CD14-positive monocyte (primary cell): ENCODE measurements around the gene ASTN1. TPM values are rescaled to one million over a fixed set of nuclear protein-coding genes. Genes with fewer than 3 reads are reported as not detected.

Experiments
- DNase-seq, 3 donors: peaks; one replicate each; pipeline ENCODE4 v3.0.0-alpha.2; 2011 to 2022
- H2AFZ ChIP-seq: 2 replicates; pipeline ENCODE4 v1.6.0; 2012; ENCODE audit warnings: mild to moderate bottlenecking, low read depth, low read length, inconsistent platforms; ENCODE audit not compliant: insufficient read depth, poor library complexity, severe bottlenecking
- H3K27ac ChIP-seq, 2 donors: 1 replicate in 1 of 2; 2 replicates in 1 of 2; pipeline ENCODE4 v1.5.1; 2012 to 2013; ENCODE audit warnings: low read length in 2 of 2, control low read depth in 1 of 2, inconsistent platforms in 1 of 2, low read depth in 1 of 2, mild to moderate bottlenecking in 1 of 2
- H3K27me3 ChIP-seq, 2 donors: one replicate each; pipeline versions ENCODE4 v1.6.0 to v1.6.1; 2011 to 2013; ENCODE audit warnings: low read length in 2 of 2; ENCODE audit not compliant: control insufficient read depth in 2 of 2, insufficient read depth in 2 of 2
- H3K36me3 ChIP-seq, 2 donors: replicated peaks in 1 of 2; 1 replicate in 1 of 2; 2 replicates in 1 of 2; pipeline versions ENCODE4 v1.5.1 to v1.6.1; 2012 to 2013; ENCODE audit warnings: low read length in 2 of 2, control low read depth in 1 of 2, inconsistent platforms in 1 of 2, mild to moderate bottlenecking in 1 of 2; ENCODE audit not compliant: insufficient read depth in 2 of 2, control insufficient read depth in 1 of 2
- H3K4me1 ChIP-seq, 2 donors: 1 replicate in 1 of 2; 2 replicates in 1 of 2; pipeline versions ENCODE4 v1.5.1 to v1.6.1; 2012 to 2013; ENCODE audit warnings: low read length in 2 of 2, control low read depth in 1 of 2, inconsistent platforms in 1 of 2, mild to moderate bottlenecking in 1 of 2, moderate library complexity in 1 of 2; ENCODE audit not compliant: insufficient read depth in 2 of 2, control insufficient read depth in 1 of 2
- H3K4me2 ChIP-seq: replicated peaks from 2 replicates; pipeline ENCODE3; 2012; ENCODE audit warnings: low read length, moderate library complexity, mild to moderate bottlenecking; ENCODE audit not compliant: poor library complexity, severe bottlenecking; ENCODE audit errors: extremely low read depth
- H3K4me3 ChIP-seq, 3 experiments: fragments of 200-600 bp in 1 of 3; sonication (generic) in 1 of 3; replicated peaks in 1 of 3; 1 replicate in 2 of 3; 2 replicates in 1 of 3; pipeline ENCODE4 v1.5.1; 2011 to 2013; ENCODE audit warnings: low read length in 3 of 3, mild to moderate bottlenecking in 3 of 3, control low read depth in 2 of 3, low read depth in 2 of 3, inconsistent platforms in 1 of 3, moderate library complexity in 1 of 3
- H3K79me2 ChIP-seq: 2 replicates; pipeline ENCODE4 v1.6.0; 2012; ENCODE audit warnings: mild to moderate bottlenecking, control low read depth, inconsistent platforms, low read length, moderate library complexity; ENCODE audit not compliant: insufficient read depth
- H3K9ac ChIP-seq: 2 replicates; pipeline ENCODE4 v1.6.0; 2017; ENCODE audit warnings: low read length, mild to moderate bottlenecking; ENCODE audit not compliant: insufficient read depth, poor library complexity, severe bottlenecking
- H3K9me3 ChIP-seq, 2 donors: replicated peaks in 1 of 2; 1 replicate in 1 of 2; 2 replicates in 1 of 2; pipeline versions ENCODE4 v1.5.1 to v1.6.1; 2012 to 2013; ENCODE audit warnings: low read length in 2 of 2, control low read depth in 1 of 2; ENCODE audit not compliant: control insufficient read depth in 1 of 2, insufficient read depth in 1 of 2
- H4K20me1 ChIP-seq: 2 replicates; pipeline ENCODE4 v1.6.0; 2012; ENCODE audit warnings: mild to moderate bottlenecking, low read length, control low read depth, moderate library complexity; ENCODE audit not compliant: insufficient read depth
- H3K27ac Mint-ChIP-seq, 7 donors: one replicate each; pipeline ENCODE4 v1.8.0; 2020; ENCODE audit warnings: mild to moderate bottlenecking in 7 of 7, mixed read lengths in 7 of 7, moderate library complexity in 6 of 7, inconsistent platforms in 2 of 7
- H3K27me3 Mint-ChIP-seq, 3 donors: one replicate each; pipeline ENCODE4 v1.8.0; 2021 to 2022; ENCODE audit warnings: low read depth in 3 of 3, mild to moderate bottlenecking in 3 of 3, mixed read lengths in 3 of 3, moderate library complexity in 3 of 3, inconsistent platforms in 1 of 3
- H3K36me3 Mint-ChIP-seq, 2 donors: one replicate each; pipeline ENCODE4 v1.8.0; 2020; ENCODE audit warnings: mixed read lengths in 2 of 2, inconsistent platforms in 1 of 2, mild to moderate bottlenecking in 1 of 2
- H3K4me1 Mint-ChIP-seq: one replicate; pipeline ENCODE4 v1.8.0; 2020; ENCODE audit warnings: mild to moderate bottlenecking, mixed read lengths
- H3K4me3 Mint-ChIP-seq, 2 donors: one replicate each; pipeline ENCODE4 v1.8.0; 2020; ENCODE audit warnings: mild to moderate bottlenecking in 2 of 2, mixed read lengths in 2 of 2, moderate library complexity in 1 of 2
- H3K9me3 Mint-ChIP-seq, 7 donors: one replicate each; pipeline ENCODE4 v1.8.0; 2020 to 2022; ENCODE audit warnings: mixed read lengths in 7 of 7, mild to moderate bottlenecking in 6 of 7, moderate library complexity in 6 of 7, inconsistent platforms in 2 of 7
- WGBS: methylation state at CpG from one replicate; pipeline ENCODE4 v1.1.5; 2013; ENCODE audit warnings: missing lambda C conversion rate; ENCODE audit not compliant: insufficient coverage; 5-methylcytosine and 5-hydroxymethylcytosine counted together
- intact Hi-C, 2 donors: fragments of 100-400 bp; cut with micrococcal nuclease; formaldehyde crosslinking; loops; one replicate each; pipeline versions ENCODE4 v1.15.0 to v1.15.1; 2023
- polyA plus RNA-seq, 3 donors: library from polyadenylated mRNA; depleted of rRNA in 1 of 3; unstranded in 2 of 3; stranded (reverse) in 1 of 3; fragments of 300-500 nt in 2 of 3; fragments of >200 nt in 1 of 3; fragmentation: Illumina TruSeq in 2 of 3; gene quantifications; 1 replicate in 2 of 3; 2 replicates in 1 of 3; pipeline ENCODE4 v1.2.3, GENCODE V29; 2012 to 2021
- TF ChIP-seq, protein P1 (sequence below): fragments of 200-600 bp; IDR thresholded peaks from one replicate; pipeline ENCODE4 v1.8.0; 2022; ENCODE audit warnings: antibody characterized with exemption, mild to moderate bottlenecking

Gene ASTN1
- polyA plus RNA-seq, 3 donors, result not detected

- Histone ChIP-seq H2AFZ (no peak overlapping the region), H3K9me3 (no peaks in the 10 kb centered on the region), H3K27ac (no peak overlapping the region), H3K4me2 (no peak overlapping the region), H3K79me2 (no peaks in the 10 kb centered on the region), H3K4me1 (no peaks in the 10 kb centered on the region), H3K27me3 (peaks cover 13 to 32% of the 10 kb centered on the region in 2 donors), H3K4me3 (no peak overlapping the region), H4K20me1 (no peaks in the 10 kb centered on the region), H3K9ac (no peak overlapping the region), H3K36me3 (no peaks in the 10 kb centered on the region)
- 90% methylated on average over 2 of the region's 2 CpGs for WGBS
- no peaks in the 10 kb centered on the region for H3K4me1 Mint-ChIP-seq
- H3K9me3 Mint-ChIP-seq, result peaks cover 0 to 12% (median 6%) of the 10 kb centered on the region in 7 donors
- no peak overlapping the region for H3K4me3 Mint-ChIP-seq
- TF ChIP-seq, protein P1, sequence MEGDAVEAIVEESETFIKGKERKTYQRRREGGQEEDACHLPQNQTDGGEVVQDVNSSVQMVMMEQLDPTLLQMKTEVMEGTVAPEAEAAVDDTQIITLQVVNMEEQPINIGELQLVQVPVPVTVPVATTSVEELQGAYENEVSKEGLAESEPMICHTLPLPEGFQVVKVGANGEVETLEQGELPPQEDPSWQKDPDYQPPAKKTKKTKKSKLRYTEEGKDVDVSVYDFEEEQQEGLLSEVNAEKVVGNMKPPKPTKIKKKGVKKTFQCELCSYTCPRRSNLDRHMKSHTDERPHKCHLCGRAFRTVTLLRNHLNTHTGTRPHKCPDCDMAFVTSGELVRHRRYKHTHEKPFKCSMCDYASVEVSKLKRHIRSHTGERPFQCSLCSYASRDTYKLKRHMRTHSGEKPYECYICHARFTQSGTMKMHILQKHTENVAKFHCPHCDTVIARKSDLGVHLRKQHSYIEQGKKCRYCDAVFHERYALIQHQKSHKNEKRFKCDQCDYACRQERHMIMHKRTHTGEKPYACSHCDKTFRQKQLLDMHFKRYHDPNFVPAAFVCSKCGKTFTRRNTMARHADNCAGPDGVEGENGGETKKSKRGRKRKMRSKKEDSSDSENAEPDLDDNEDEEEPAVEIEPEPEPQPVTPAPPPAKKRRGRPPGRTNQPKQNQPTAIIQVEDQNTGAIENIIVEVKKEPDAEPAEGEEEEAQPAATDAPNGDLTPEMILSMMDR, result no peak
- no peak overlapping the region for H3K27ac Mint-ChIP-seq
- intact Hi-C loops, result no loop called here
- peaks cover 22 to 31% (median 22%) of the 10 kb centered on the region in 3 donors for H3K27me3 Mint-ChIP-seq
- DNase-seq, result no peak
- peaks cover 0 to 3% of the 10 kb centered on the region in 2 donors for H3K36me3 Mint-ChIP-seq
Observed at GRCh38 chr1:177162243-177162642, 2.3 kb downstream of the ASTN1 start.

- Mint-ChIP-seq H3K27me3 (peaks cover 0 to 1% (median 0%) of the 10 kb centered on the region in 3 donors), H3K9me3 (peaks cover 0 to 9% (median 0%) of the 10 kb centered on the region in 7 donors), H3K4me1 (no peaks in the 10 kb centered on the region), H3K4me3 (no peak overlapping the region), H3K27ac (no peak overlapping the region), H3K36me3 (no peaks in the 10 kb centered on the region)
- no peaks in the 10 kb centered on the region for H3K4me1 ChIP-seq
- H3K36me3 ChIP-seq, result no peaks in the 10 kb centered on the region
- TF ChIP-seq, protein P1, result no peak
- no peaks in the 10 kb centered on the region for H3K9me3 ChIP-seq
- no CpG with 5 or more reads among the region's 2 CpGs for WGBS
- intact Hi-C loops, result no loop called here
- no peak for DNase-seq
- no peak overlapping the region for H3K4me3 ChIP-seq
- no peaks in the 10 kb centered on the region for H3K27me3 ChIP-seq
- no peak overlapping the region for H3K9ac ChIP-seq
- no peaks in the 10 kb centered on the region for H3K79me2 ChIP-seq
- no peak overlapping the region for H2AFZ ChIP-seq
- no peak overlapping the region for H3K4me2 ChIP-seq
- H3K27ac ChIP-seq, result no peak overlapping the region
- no peaks in the 10 kb centered on the region for H4K20me1 ChIP-seq
Observed at GRCh38 chr1:177146499-177146898, 18.0 kb downstream of the ASTN1 start.
